Measurements from ENCODE around the gene CHRDL2. TPM values are rescaled to one million over a fixed set of nuclear protein-coding genes. Genes with fewer than 3 reads are reported as not detected.

Gene CHRDL2
- total and polyA plus RNA-seq, 2 of the 13 experiments (the other 11 are each of a cell fraction or from before 2014, with no cell fraction given), result 0.04 TPM; not detected in 1

GRCh38 chr11:74726547-74727182, 4.6 kb downstream of the CHRDL2 start (continued):
- TF ChIP-seq PAWR (CRISPR knock-in tag; IDR thresholded peaks at IDR 0.05; ENCODE audit: borderline replicate concordance) (no peak), ZNF761 (CRISPR knock-in tag; conservative IDR thresholded peaks at IDR 0.05) (no peak), NFE2L2 (IDR thresholded peaks at IDR 0.05; ENCODE audit: low read length) (no peak), HNF4G (IDR thresholded peaks at IDR 0.05; ENCODE audit: borderline replicate concordance, low read depth, low read length) (no peak), HNF4G (CRISPR knock-in tag; IDR thresholded peaks at IDR 0.05; ENCODE audit: borderline replicate concordance, low read depth) (no peak), ZNF263 (CRISPR knock-in tag; IDR thresholded peaks at IDR 0.05) (peak; percentile 82), SKI (IDR thresholded peaks at IDR 0.05; ENCODE audit: partially characterized antibody) (no peak), ZBTB33 (CRISPR knock-in tag; IDR thresholded peaks at IDR 0.05) (no peak), FOXC1 (CRISPR knock-in tag; IDR thresholded peaks at IDR 0.05; ENCODE audit: borderline replicate concordance) (peak; percentile 61; the same call in 1 of the 2 replicates), HMG20B (CRISPR knock-in tag; conservative IDR thresholded peaks at IDR 0.05) (no peak), DMAP1 (CRISPR knock-in tag; IDR thresholded peaks at IDR 0.05) (no peak), ZKSCAN5 (CRISPR knock-in tag; IDR thresholded peaks at IDR 0.05) (no peak), KMT2A (CRISPR knock-in tag; IDR thresholded peaks at IDR 0.05) (no peak), SMC3 (IDR thresholded peaks at IDR 0.05; ENCODE audit: low read length) (peak; percentile 65), THAP7 (CRISPR knock-in tag; IDR thresholded peaks at IDR 0.05) (no peak), ZNF143 (CRISPR knock-in tag; IDR thresholded peaks at IDR 0.05) (no peak), GMEB1 (CRISPR knock-in tag; IDR thresholded peaks at IDR 0.05; ENCODE audit: borderline replicate concordance) (no peak), BRCA1 (CRISPR knock-in tag; IDR thresholded peaks at IDR 0.05) (no peak), AFF4 (CRISPR knock-in tag; IDR thresholded peaks at IDR 0.05) (no peak), ZFP36L1 (CRISPR knock-in tag; IDR thresholded peaks at IDR 0.05) (no peak), YEATS4 (CRISPR knock-in tag; IDR thresholded peaks at IDR 0.05; ENCODE audit: borderline replicate concordance) (no peak), JDP2 (CRISPR knock-in tag; IDR thresholded peaks at IDR 0.05; ENCODE audit: borderline replicate concordance) (no peak), TOE1 (CRISPR knock-in tag; IDR thresholded peaks at IDR 0.05) (no peak)
